CMK (cell line): ENCODE results near the gene PTGR3.

ENCODE experiments used
- DNase-seq: peaks from one replicate; pipeline ENCODE4 v3.0.0-alpha.2; 2010; ENCODE audit warnings: low read depth

Gene PTGR3, protein sequence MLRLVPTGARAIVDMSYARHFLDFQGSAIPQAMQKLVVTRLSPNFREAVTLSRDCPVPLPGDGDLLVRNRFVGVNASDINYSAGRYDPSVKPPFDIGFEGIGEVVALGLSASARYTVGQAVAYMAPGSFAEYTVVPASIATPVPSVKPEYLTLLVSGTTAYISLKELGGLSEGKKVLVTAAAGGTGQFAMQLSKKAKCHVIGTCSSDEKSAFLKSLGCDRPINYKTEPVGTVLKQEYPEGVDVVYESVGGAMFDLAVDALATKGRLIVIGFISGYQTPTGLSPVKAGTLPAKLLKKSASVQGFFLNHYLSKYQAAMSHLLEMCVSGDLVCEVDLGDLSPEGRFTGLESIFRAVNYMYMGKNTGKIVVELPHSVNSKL

GRCh38 chr18:75209129-75209950 lies at the start of gene PTGR3:
PTGR3 (minus strand) TSS chr18:75209139; CDS start chr18:75209058, 81 bp downstream.
- no peak for DNase-seq

GRCh38 chr18:75257605-75258004 lies 48.7 kb upstream of the PTGR3 start:
- no peak for DNase-seq

DNA sequence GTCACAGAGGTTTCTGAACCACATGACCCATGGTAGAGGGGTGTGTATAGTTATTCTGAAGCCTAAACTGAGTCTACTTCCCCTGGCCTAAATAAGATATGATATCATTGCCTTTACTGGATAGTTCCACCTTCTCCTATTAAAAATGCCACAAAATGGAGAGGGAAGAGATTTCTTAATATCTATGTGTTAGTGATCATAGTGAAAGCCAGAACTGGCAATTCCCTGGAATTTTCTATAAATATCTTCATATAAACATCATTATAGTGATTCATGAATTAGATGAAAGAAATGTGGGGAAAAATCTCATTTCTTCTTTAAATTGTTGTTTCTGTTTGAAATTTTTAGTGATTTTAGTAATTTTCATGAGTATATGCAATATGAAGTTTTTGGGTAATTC lies 47.4 kb upstream of the PTGR3 start:
- no peak for DNase-seq

DNA sequence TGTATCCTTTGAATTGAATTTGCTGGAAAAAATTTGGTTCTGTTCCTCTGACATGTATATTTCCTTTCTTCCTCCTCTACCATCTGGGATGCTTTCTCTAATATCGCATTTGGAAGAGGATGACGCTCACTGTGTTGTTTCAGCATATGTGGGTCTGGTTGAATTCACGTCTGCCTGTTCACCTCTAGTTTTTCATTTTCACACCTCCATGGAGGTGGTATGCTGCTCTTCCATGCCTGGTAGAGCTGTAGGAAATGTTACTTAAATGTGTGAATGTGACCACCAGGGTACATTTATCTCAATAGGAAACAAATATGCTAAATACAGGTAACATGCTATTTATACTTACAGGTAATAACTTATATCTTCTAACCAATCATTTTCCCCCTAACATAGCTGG lies 46.2 kb upstream of the PTGR3 start:
- DNase-seq: no peak

- no peak for DNase-seq
Measured at GRCh38 chr18:75253784-75254183, 44.8 kb upstream of the PTGR3 start.

DNA sequence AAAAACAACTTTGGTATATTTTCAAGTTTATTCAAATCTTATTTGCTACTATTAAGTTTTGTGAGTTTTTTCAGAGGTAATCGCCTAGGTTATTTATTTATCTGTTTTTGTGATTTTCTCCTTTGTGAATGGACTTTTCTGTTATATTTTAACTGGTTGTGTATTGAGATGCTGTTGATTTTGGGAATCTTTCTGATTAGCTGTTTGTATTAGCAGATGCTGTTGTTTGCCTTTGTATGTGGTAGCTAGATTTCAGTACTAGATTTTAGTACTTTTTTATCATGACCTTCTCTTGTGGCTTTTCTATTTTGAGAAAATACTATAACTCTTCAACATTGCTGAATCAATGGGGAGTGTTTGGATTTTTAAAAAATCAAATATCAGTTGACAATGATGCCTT lies 44.1 kb upstream of the PTGR3 start:
- no peak for DNase-seq

GRCh38 chr18:75252136-75252535 lies 43.2 kb upstream of the PTGR3 start:
- no peak for DNase-seq

DNA sequence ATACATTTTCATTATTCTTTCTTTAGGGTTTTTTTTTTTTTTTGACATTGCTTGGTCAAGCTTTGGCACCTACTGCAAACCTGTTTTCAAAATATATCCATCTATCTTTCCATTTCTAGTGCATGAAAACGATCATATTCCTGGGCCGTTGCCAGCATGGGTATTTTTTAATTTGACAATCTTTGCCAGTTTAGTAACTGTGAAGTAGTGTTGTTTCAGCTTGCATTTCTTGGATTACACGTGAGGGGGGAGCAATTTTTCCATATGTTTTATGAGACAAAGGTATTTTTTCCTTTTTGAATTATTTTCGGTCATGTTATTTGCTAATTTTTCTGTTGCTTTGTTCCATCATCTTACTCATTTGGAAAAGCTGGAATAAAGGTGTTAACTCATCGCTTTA lies 42.5 kb upstream of the PTGR3 start:
- no peak for DNase-seq

GRCh38 chr18:75250471-75250821 lies 41.5 kb upstream of the PTGR3 start:
- DNase-seq: no peak

DNA sequence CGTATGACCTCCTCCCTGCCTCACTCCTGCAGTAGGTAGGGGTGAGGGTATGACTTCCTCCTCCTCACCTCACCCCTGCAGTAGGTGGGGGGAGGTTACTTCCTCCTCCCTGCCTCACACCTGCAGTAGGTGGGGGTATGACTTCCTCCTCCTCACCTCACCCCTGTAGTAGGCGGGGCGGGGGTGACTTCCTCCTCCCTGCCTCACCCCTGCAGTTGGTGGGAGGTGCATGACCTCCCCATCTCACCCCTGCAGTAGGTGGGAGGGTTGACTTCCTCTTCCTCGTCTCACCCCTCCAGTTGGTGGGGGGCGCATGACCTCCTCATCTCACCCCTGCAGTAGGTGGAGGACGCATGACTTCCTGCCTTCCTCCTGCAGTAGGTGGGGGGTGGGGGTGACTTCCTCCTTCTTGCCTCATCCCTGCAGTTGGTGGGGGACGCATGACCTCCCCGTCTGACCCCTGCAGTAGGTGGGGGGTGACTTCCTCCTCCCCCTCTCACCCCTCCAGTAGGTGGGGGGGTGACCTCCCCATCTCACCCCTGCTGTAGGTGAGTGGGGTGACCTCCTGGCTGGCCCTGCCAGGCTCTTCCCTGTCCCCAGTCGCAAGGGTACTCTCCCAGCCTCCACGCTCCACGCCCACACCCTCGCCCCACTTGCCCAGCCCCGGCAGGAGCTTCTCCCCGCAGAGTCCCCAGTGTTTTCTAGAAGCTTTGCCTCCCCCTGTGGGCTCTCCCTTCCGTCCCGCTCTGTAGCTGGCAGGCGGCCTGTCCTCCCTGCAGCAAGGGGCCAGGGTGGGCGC lies 40.9 kb upstream of the PTGR3 start:
- DNase-seq: peak; percentile 68

- DNase-seq: no peak
Measured at GRCh38 chr18:75249175-75249518, 40.2 kb upstream of the PTGR3 start.

DNA sequence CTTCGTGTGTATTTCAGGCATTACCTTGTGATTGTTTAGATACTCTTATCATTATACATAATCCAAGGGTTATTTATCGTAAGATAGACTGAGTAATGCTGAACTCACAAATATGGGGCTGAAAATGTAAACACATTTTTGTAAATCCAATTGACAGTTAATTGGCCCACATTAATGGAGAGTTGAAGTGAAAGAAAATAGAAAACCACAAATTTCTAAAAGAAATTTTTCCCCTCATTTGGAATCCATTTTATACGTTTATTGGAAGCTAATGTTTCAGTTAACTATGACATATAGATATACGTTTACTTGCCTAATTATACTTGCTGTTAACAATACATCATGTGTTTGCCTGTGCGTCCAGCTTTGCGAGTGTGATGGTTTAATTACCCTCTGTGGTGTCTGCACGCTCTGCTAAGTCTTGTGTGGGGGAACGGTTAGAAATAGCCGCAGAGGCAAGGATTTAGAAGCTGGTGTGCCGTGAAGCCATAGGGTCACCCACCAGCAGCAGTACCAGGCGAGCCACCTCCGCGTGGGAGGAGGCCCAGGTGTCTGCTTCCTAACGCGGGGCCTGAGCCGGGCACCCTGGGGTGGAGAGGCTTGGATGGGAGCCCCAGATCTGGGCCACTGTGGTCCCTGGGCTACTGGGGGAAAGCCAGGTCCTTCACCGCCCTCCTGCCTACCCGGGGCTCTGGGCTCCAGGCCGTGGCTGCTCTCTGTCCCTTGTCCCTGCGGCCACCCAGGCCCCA lies 39.7 kb upstream of the PTGR3 start:
- DNase-seq: no peak

DNA sequence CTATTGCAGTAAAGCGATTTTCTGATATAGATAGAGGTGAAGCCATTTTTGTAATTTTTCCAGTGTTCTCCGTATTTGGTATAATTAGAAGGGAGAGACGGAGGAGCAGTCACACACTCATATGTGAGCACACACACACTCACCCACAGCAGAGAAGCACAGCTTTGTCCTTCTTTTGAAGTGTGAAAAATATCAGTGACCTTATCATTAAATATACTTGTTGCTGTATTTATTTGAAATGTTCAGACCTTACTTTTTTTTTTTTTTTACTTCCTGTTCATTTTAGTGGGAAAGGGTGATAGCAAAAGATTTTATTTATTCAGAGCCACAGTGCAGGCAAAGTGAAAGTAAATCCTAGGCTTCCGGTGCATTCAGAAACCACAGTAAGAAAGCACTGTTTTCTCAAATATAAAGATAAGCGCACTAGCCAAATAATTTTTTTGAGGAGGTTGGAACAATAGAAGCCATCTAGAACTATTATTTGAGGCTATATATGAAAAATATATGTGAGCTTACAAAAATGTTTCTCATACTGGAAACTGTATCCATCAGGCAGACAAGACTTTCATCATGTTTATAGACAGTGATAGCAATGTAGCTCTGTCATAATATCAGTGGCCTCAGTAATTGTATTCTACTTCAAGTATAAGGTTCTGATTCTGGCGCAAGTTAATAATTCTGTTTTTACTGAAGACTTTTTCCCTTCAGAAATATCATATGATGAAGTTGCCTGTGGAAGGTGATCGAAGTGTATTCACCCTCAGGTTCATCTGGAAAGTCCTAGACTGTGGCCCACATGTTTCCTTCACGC lies 38.9 kb upstream of the PTGR3 start:
- peak; percentile 22 for DNase-seq

DNA sequence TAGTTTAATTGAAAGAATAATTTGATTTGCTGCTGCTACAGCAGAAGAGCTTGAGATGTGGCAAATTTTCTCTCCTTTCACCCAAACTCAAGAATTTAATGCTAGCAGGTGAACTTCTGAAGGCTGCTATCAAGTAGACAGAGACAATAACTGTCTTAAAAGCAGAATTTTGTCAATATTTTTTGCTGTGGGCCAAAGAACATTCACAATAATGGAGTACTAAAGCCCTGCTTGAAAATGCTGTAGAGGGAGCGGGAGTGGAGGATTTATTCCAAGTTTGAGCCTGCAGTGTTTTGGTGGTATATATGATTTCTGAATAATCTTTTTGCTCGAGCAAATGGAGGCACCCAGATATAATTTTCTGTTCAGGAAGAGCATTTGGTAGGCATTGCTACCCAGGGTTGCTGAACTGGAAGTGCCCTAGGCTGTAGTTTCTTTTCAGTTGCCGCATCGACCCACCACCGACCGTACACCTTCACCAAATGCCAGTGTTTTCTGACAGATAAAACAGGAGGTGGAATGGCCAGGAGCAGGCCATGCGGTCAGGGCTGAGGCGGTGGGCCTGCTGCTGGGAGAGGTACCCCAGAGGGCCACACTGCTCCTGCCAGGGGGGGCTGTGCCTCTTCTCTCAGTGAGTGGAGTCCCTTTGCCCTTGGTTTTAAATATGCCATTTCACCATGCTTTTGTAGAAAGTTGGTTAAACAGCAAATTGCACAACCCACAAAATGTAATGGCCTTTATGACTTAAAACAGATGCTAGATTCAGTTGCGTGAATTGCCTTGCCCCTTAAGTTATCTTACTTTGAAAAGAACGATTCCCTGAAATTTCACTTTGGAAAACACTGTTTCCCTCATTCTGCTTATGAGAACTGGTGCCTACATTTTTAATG lies 38.0 kb upstream of the PTGR3 start:
- DNase-seq: no peak

DNA sequence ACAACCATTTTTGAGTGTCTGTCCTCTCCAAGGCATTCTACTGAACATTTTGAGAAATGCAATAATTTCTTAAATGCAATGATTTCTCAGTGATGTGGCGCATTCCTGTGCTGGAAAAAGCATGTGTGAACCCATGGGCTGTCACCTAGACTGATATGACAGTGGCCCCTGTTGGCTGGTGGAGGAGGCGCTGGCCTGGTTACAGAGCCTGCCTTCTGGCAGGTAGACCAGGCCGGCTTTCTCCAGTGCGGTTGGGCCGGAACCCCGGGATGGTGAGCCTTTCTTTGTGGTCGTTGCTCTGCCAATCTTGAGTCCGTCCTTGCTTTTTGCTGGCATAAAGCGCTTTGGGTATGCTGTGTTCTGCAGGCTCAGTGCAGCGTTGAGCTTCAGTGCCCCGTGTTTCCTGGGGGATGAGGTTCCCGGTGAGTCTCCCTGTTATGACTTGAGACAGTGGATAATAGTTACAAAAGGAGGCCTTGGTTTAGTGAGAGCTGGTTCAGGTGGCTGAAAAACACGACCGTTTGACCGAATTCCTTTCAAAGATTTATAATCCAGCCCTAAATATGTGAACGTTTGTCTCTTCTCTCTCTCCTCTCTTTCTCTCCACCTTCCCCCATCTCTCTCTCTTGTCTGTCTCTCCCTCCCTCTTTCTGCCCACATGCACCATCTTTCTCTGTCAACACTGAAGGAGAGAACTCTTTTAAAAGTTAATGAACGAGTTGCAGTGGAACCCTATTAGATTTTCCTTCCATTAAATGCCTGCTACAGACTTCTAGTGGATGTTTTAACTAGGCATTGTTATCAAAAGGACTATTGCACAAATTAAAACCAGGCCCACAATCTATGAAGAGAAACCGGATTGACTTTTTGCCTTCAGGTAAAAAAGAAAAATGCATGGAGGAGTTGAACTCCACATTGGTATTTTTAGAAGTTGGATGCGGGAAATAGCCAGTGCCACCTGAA lies 35.7 kb upstream of the PTGR3 start:
- DNase-seq: no peak

- DNase-seq: no peak
Measured at GRCh38 chr18:75241705-75242104, 32.8 kb upstream of the PTGR3 start.

GRCh38 chr18:75240433-75240832 lies 31.5 kb upstream of the PTGR3 start:
- DNase-seq: no peak

GRCh38 chr18:75238786-75239185 lies 29.8 kb upstream of the PTGR3 start:
- DNase-seq: no peak

DNA sequence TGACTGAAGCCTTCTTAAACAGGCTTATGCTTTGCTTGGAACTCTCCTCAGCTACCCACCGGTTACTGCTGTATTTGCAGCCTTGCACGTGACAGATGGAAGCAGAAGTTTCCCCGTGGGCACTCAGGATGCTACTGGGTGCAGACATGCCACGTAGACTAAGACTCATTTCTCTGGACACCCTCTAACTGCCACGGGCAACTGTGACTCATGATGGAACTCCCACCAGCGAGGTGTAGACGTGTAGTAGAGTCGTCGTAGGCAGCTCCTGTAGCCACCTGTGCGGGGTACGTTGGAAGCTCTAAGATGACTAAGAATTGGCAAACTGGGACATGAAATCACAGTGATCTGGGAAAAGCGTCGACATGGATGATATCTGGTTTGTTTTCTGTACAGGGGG lies 29.2 kb upstream of the PTGR3 start:
- DNase-seq: no peak
